ENCODE measurements around the gene ZSCAN25. TPM values are rescaled to one million over a fixed set of nuclear protein-coding genes. Genes with fewer than 3 reads are reported as not detected.

Gene ZSCAN25
- total RNA-seq, 1 experiment from 2014 or later = 20.6 TPM

- Histone ChIP-seq H3K9me3 (ENCODE audit: low read depth, low read length, poor library complexity, severe bottlenecking) (no peaks in the 10 kb centered on the region), H3K4me1 (ENCODE audit: insufficient read depth, low read length, poor library complexity, severe bottlenecking) (no peaks in the 10 kb centered on the region), H3K36me3 (ENCODE audit: insufficient read depth, low read length, poor library complexity, severe bottlenecking) (no peaks in the 10 kb centered on the region), H3K4me3 (ENCODE audit: low read depth, low read length, poor library complexity, severe bottlenecking) (no peak overlapping the region), H3K27ac (ENCODE audit: low read depth, low read length, poor library complexity, severe bottlenecking) (no peak overlapping the region), H3K27me3 (replicated peaks; ENCODE audit: insufficient read depth, low read depth, low read length, poor library complexity) (no peaks in the 10 kb centered on the region)
- no peak for TF ChIP-seq CTCF (conservative IDR thresholded peaks at IDR 0.05; ENCODE audit: low read depth, low read length)
- no peak for TF ChIP-seq EZH2 (IDR thresholded peaks at IDR 0.05; ENCODE audit: borderline replicate concordance, low read depth, low read length, poor library complexity, severe bottlenecking)
- no peak for DNase-seq (ENCODE audit: low spot score)
- ChIA-PET CTCF (no interaction called here), POLR2A (ENCODE audit: low non-redundant PET) (no interaction called here)
- intact Hi-C loops (cut with micrococcal nuclease; ENCODE audit: unreplicated experiment) = no loop called here
- BruUV-seq (replicated peaks) = no TSS peak
Observed at GRCh38 chr7:99594948-99595745, 21.6 kb upstream of the ZSCAN25 start.

- no peak for TF ChIP-seq CTCF (conservative IDR thresholded peaks at IDR 0.05; ENCODE audit: low read depth, low read length)
- TF ChIP-seq EZH2 (IDR thresholded peaks at IDR 0.05; ENCODE audit: borderline replicate concordance, low read depth, low read length, poor library complexity, severe bottlenecking) = no peak
- intact Hi-C loops (cut with micrococcal nuclease; ENCODE audit: unreplicated experiment) = no loop called here
- BruUV-seq (replicated peaks) = no TSS peak
- no peak overlapping the region for H3K4me3 ChIP-seq (ENCODE audit: low read depth, low read length, poor library complexity, severe bottlenecking)
- H3K27ac ChIP-seq (ENCODE audit: low read depth, low read length, poor library complexity, severe bottlenecking) = no peak overlapping the region
- H3K9me3 ChIP-seq (ENCODE audit: low read depth, low read length, poor library complexity, severe bottlenecking) = no peaks in the 10 kb centered on the region
- no peaks in the 10 kb centered on the region for H3K27me3 ChIP-seq (replicated peaks; ENCODE audit: insufficient read depth, low read depth, low read length, poor library complexity)
- POLR2A ChIA-PET (ENCODE audit: low non-redundant PET) = no interaction called here
- H3K36me3 ChIP-seq (ENCODE audit: insufficient read depth, low read length, poor library complexity, severe bottlenecking) = no peaks in the 10 kb centered on the region
- DNase-seq (ENCODE audit: low spot score) = no peak
- H3K4me1 ChIP-seq (ENCODE audit: insufficient read depth, low read length, poor library complexity, severe bottlenecking) = no peaks in the 10 kb centered on the region
- CTCF ChIA-PET = no interaction called here
Observed at GRCh38 chr7:99596408-99596955, 20.3 kb upstream of the ZSCAN25 start.

- no TSS peak for BruUV-seq (replicated peaks)
- H3K9me3 ChIP-seq (ENCODE audit: low read depth, low read length, poor library complexity, severe bottlenecking) = no peaks in the 10 kb centered on the region
- ChIA-PET POLR2A (ENCODE audit: low non-redundant PET) (no interaction called here), CTCF (no interaction called here)
- H3K4me1 ChIP-seq (ENCODE audit: insufficient read depth, low read length, poor library complexity, severe bottlenecking) = no peaks in the 10 kb centered on the region
- DNase-seq (ENCODE audit: low spot score) = no peak
- no peaks in the 10 kb centered on the region for H3K36me3 ChIP-seq (ENCODE audit: insufficient read depth, low read length, poor library complexity, severe bottlenecking)
- H3K27ac ChIP-seq (ENCODE audit: low read depth, low read length, poor library complexity, severe bottlenecking) = no peak within 1 kb of the TSS
- no peak for TF ChIP-seq EZH2 (IDR thresholded peaks at IDR 0.05; ENCODE audit: borderline replicate concordance, low read depth, low read length, poor library complexity, severe bottlenecking)
- TF ChIP-seq CTCF (conservative IDR thresholded peaks at IDR 0.05; ENCODE audit: low read depth, low read length) = no peak
- H3K27me3 ChIP-seq (replicated peaks; ENCODE audit: insufficient read depth, low read depth, low read length, poor library complexity) = no peaks in the 10 kb centered on the region
- no peak within 1 kb of the TSS for H3K4me3 ChIP-seq (ENCODE audit: low read depth, low read length, poor library complexity, severe bottlenecking)
- intact Hi-C loops (cut with micrococcal nuclease; ENCODE audit: unreplicated experiment) = no loop called here
Observed at GRCh38 chr7:99597762-99598501, 18.8 kb upstream of the ZSCAN25 start, which contains the start of gene TMEM225B. TSS of gene TMEM225B (plus strand) at chr7:99598267. CDS start at chr7:99604389, 6,122 bp downstream.
